HEK293 (cell line): Measurements from ENCODE around the gene NLGN2.

Experiments
- CTCF ChIP-seq: fragments of 450-650 bp; formaldehyde crosslinking; IDR thresholded peaks from 2 replicates; pipeline ENCODE4 v1.5.1; 2016; ENCODE audit warnings: missing biosample characterization, missing genetic modification characterization
- HOXD13 ChIP-seq: sonication (generic); formaldehyde crosslinking; IDR thresholded peaks from 2 replicates; pipeline ENCODE4 v1.8.0; 2022; ENCODE audit warnings: missing genetic modification reagents, borderline replicate concordance
- PRDM6 ChIP-seq: fragments of 450-650 bp; formaldehyde crosslinking; IDR thresholded peaks from 2 replicates; pipeline ENCODE4 v1.5.1; 2017; ENCODE audit warnings: missing biosample characterization, missing genetic modification characterization
- SALL2 ChIP-seq: fragments of 450-650 bp; formaldehyde crosslinking; IDR thresholded peaks from 2 replicates; pipeline ENCODE4 v1.5.0; 2017; ENCODE audit warnings: missing biosample characterization, mild to moderate bottlenecking, missing genetic modification characterization, borderline replicate concordance
- TCF7L2 ChIP-seq: IDR thresholded peaks from 2 replicates; pipeline ENCODE4 v1.6.1; 2011; ENCODE audit warnings: low read depth, mild to moderate bottlenecking, inconsistent platforms, low read length, moderate library complexity, borderline replicate concordance
- ZBTB17 ChIP-seq: fragments of 450-650 bp; formaldehyde crosslinking; IDR thresholded peaks from 2 replicates; pipeline ENCODE4 v1.5.1; 2016; ENCODE audit warnings: missing biosample characterization, missing genetic modification characterization
- ZFP37 ChIP-seq: fragments of 450-650 bp; formaldehyde crosslinking; IDR thresholded peaks from 2 replicates; pipeline ENCODE4 v1.5.1; 2016; ENCODE audit warnings: missing biosample characterization, missing genetic modification characterization
- ZNF121 ChIP-seq: fragments of 450-650 bp; formaldehyde crosslinking; IDR thresholded peaks from 2 replicates; pipeline ENCODE4 v1.5.1; 2016; ENCODE audit warnings: missing biosample characterization, missing genetic modification characterization
- ZNF138 ChIP-seq: fragments of 450-650 bp; formaldehyde crosslinking; IDR thresholded peaks from 2 replicates; pipeline ENCODE4 v1.5.1; 2016; ENCODE audit warnings: missing biosample characterization, missing genetic modification characterization, borderline replicate concordance
- ZNF16 ChIP-seq: fragments of 450-650 bp; formaldehyde crosslinking; IDR thresholded peaks from 2 replicates; pipeline ENCODE4 v1.5.1; 2016; ENCODE audit warnings: low read depth, missing biosample characterization, missing genetic modification characterization
- ZNF677 ChIP-seq: fragments of 450-650 bp; IDR thresholded peaks from 2 replicates; pipeline ENCODE4 v1.5.0; 2018; ENCODE audit warnings: missing biosample characterization, mild to moderate bottlenecking, missing genetic modification characterization, moderate library complexity
- ZNF692 ChIP-seq: fragments of 450-650 bp; formaldehyde crosslinking; IDR thresholded peaks from 2 replicates; pipeline ENCODE4 v1.5.1; 2016; ENCODE audit warnings: missing biosample characterization, missing genetic modification characterization
- ZXDB ChIP-seq: fragments of 450-650 bp; formaldehyde crosslinking; IDR thresholded peaks from 2 replicates; pipeline ENCODE4 v1.5.1; 2016; ENCODE audit warnings: missing biosample characterization, missing genetic modification characterization
- TF ChIP-seq, protein P1 (sequence below): fragments of 450-650 bp; formaldehyde crosslinking; IDR thresholded peaks from 2 replicates; pipeline ENCODE4 v1.5.1; 2016; ENCODE audit warnings: missing biosample characterization, missing genetic modification characterization

GRCh38 chr17:7436556-7437368 is 29.1 kb downstream of the NLGN2 start:
- TF ChIP-seq ZNF692 (0 out of 2 replicates have a peak, but pooled peaks have one; percentile 18), CTCF (peak; percentile 81), ZNF121 (tag by site-specific recombination) (no peak), TCF7L2 (no peak), ZNF677 (no peak), ZNF16 (tag by site-specific recombination) (no peak), SALL2 (no peak), ZFP37 (no peak), ZXDB (no peak), HOXD13 (CRISPR knock-in tag) (no peak), ZBTB17 (tag by site-specific recombination) (no peak), PRDM6 (tag by site-specific recombination) (no peak), ZNF138 (tag by site-specific recombination) (no peak)
- TF ChIP-seq, protein P1, sequence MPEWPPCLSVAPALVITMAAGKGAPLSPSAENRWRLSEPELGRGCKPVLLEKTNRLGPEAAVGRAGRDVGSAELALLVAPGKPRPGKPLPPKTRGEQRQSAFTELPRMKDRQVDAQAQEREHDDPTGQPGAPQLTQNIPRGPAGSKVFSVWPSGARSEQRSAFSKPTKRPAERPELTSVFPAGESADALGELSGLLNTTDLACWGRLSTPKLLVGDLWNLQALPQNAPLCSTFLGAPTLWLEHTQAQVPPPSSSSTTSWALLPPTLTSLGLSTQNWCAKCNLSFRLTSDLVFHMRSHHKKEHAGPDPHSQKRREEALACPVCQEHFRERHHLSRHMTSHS, result no peak
